MM.1S (cell line): ENCODE results near the gene FOLR3.

Source experiments
- DNase-seq: peaks from one replicate; pipeline ENCODE4 v3.0.0-alpha.2; 2015
- H2AFZ ChIP-seq: fragments of 300-600 bp; sonication (generic); 2 replicates; pipeline ENCODE4 v1.6.0; 2016; ENCODE audit warnings: antibody characterized with exemption, low read length
- H3F3A ChIP-seq: fragments of 300-600 bp; sonication (generic); 2 replicates; pipeline ENCODE4 v1.6.1; 2016; ENCODE audit warnings: mild to moderate bottlenecking, antibody characterized with exemption, low read length, moderate library complexity, mixed read lengths; ENCODE audit not compliant: insufficient read depth
- H3K27ac ChIP-seq: fragments of 300-600 bp; sonication (generic); 2 replicates; pipeline ENCODE4 v1.5.1; 2016; ENCODE audit warnings: mild to moderate bottlenecking, low read length
- H3K27me3 ChIP-seq: fragments of 300-600 bp; sonication (generic); replicated peaks from 2 replicates; pipeline ENCODE4 v1.6.0; 2016; ENCODE audit warnings: low read length; ENCODE audit not compliant: insufficient read depth
- H3K36me3 ChIP-seq: fragments of 300-600 bp; sonication (generic); replicated peaks from 2 replicates; pipeline ENCODE4 v1.6.1; 2016; ENCODE audit warnings: mild to moderate bottlenecking, low read length, mixed read lengths; ENCODE audit not compliant: insufficient read depth
- H3K4me1 ChIP-seq: fragments of 300-600 bp; sonication (generic); 2 replicates; pipeline ENCODE4 v1.6.1; 2016; ENCODE audit warnings: low read length, mixed read lengths
- H3K4me2 ChIP-seq: fragments of 300-600 bp; sonication (generic); 2 replicates; pipeline ENCODE4 v1.6.0; 2016; ENCODE audit warnings: low read depth, low read length
- H3K4me3 ChIP-seq: fragments of 300-600 bp; sonication (generic); 2 replicates; pipeline ENCODE4 v1.5.1; 2016; ENCODE audit warnings: low read length, mixed read lengths
- H3K79me2 ChIP-seq: fragments of 300-600 bp; sonication (generic); 2 replicates; pipeline ENCODE4 v1.6.1; 2016; ENCODE audit warnings: mixed run types, low read length, mixed read lengths
- H3K9ac ChIP-seq: fragments of 300-600 bp; sonication (generic); 2 replicates; pipeline ENCODE4 v1.6.1; 2016; ENCODE audit warnings: low read length, mixed read lengths
- H3K9me2 ChIP-seq: fragments of 300-600 bp; sonication (generic); replicated peaks from 2 replicates; pipeline ENCODE4 v1.6.1; 2016; ENCODE audit warnings: mild to moderate bottlenecking, low read length, mixed read lengths; ENCODE audit not compliant: insufficient read depth
- H3K9me3 ChIP-seq: fragments of 300-600 bp; sonication (generic); replicated peaks from 2 replicates; pipeline ENCODE4 v1.6.1; 2016; ENCODE audit warnings: mild to moderate bottlenecking, low read length, mixed read lengths; ENCODE audit not compliant: insufficient read depth
- H4K20me1 ChIP-seq: fragments of 300-600 bp; sonication (generic); 2 replicates; pipeline ENCODE4 v1.6.1; 2016; ENCODE audit warnings: mild to moderate bottlenecking, low read length, moderate library complexity, mixed read lengths; ENCODE audit not compliant: insufficient read depth
- EZH2 ChIP-seq: fragments of 300-600 bp; sonication (generic); optimal IDR thresholded peaks from 2 replicates; pipeline ENCODE3; 2017; ENCODE audit warnings: low read depth, mild to moderate bottlenecking, antibody characterized with exemption, low read length, mixed read lengths
- EZH2phosphoT487 ChIP-seq: fragments of 300-600 bp; sonication (generic); IDR thresholded peaks from 2 replicates; pipeline ENCODE4 v1.6.1; 2018; ENCODE audit warnings: antibody characterized with exemption, low read length
- TF ChIP-seq, protein P1 (sequence below): fragments of 300-600 bp; sonication (generic); IDR thresholded peaks from 2 replicates; pipeline ENCODE4 v1.5.1; 2016; ENCODE audit warnings: antibody characterized with exemption, low read length, mixed read lengths

Gene FOLR3

DNA sequence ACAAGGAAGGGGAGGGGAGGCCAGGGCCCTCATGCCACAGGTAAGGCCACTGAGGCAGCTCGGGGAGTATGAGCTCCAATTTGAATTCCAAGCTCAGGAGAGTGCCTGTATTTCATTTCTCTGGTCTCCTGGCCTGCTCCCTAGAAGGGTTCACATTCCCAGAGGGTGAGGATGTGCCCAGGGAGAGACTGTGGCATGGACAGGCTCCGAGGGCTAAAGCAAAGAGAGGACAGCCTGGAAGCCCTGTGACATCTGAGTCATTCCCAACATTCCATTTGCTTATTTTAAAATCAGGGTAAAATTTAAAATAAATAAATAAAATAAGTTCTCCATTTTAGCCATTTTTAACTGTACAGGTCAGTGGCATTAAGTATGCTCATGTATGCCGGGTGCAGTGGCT lies 37.8 kb downstream of the FOLR3 start:
- H2AFZ ChIP-seq = no peak overlapping the region
- no peaks in the 10 kb centered on the region for H4K20me1 ChIP-seq
- H3K27ac ChIP-seq = no peak overlapping the region

DNA sequence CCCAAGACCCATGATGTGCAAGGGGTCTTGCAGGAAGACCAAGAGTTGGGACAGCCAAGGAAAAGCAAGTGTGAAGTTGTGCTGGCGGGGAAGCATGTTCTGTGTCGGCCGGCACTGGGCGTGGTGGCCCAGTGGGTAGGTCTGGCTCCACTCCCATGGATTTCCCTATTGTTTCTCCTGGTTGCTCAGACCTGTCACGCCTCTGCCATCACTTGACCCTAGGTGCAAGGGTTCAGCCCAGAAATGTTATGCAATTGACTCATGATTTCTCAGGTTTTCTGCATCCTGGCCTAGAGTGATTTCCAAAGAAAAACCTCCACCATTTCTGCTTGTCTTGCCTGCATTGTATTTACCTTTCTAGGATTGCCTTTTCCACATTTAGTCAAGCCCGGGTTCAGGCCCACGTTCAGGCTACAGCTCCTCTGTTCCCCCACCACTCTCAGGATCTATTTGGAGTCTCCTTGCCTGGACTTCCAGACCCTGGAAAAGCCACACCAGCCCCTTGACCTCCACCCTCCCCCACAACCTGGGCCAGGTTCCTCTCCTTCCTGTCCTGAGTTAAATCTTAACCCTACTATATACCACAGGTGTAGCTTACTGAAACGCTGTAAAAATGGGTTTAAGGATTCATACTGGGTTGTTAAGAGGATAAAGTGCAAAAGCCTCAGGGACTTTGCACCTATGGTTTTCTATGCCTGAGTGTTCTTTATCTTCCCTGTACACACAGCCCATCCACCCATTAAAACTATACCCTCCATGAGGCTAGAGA lies 39.0 kb downstream of the FOLR3 start:
- Histone ChIP-seq H3K4me2 (no peak overlapping the region), H3F3A (no peaks in the 10 kb centered on the region), H3K27ac (no peak overlapping the region), H3K4me1 (no peaks in the 10 kb centered on the region), H4K20me1 (no peaks in the 10 kb centered on the region), H2AFZ (no peak overlapping the region), H3K9me3 (no peaks in the 10 kb centered on the region), H3K4me3 (no peak overlapping the region), H3K9me2 (no peaks in the 10 kb centered on the region), H3K36me3 (no peaks in the 10 kb centered on the region), H3K9ac (no peak overlapping the region), H3K27me3 (no peaks in the 10 kb centered on the region), H3K79me2 (no peaks in the 10 kb centered on the region)
- no peak for DNase-seq
- TF ChIP-seq, protein P1, sequence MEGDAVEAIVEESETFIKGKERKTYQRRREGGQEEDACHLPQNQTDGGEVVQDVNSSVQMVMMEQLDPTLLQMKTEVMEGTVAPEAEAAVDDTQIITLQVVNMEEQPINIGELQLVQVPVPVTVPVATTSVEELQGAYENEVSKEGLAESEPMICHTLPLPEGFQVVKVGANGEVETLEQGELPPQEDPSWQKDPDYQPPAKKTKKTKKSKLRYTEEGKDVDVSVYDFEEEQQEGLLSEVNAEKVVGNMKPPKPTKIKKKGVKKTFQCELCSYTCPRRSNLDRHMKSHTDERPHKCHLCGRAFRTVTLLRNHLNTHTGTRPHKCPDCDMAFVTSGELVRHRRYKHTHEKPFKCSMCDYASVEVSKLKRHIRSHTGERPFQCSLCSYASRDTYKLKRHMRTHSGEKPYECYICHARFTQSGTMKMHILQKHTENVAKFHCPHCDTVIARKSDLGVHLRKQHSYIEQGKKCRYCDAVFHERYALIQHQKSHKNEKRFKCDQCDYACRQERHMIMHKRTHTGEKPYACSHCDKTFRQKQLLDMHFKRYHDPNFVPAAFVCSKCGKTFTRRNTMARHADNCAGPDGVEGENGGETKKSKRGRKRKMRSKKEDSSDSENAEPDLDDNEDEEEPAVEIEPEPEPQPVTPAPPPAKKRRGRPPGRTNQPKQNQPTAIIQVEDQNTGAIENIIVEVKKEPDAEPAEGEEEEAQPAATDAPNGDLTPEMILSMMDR = no peak
- TF ChIP-seq EZH2phosphoT487 = no peak
- TF ChIP-seq EZH2 = no peak

More for the DNA sequence above, 37.8 kb downstream of the FOLR3 start:
- Histone ChIP-seq H3K9me2 (no peaks in the 10 kb centered on the region), H3F3A (no peaks in the 10 kb centered on the region), H3K9me3 (no peaks in the 10 kb centered on the region), H3K4me2 (no peak overlapping the region), H3K36me3 (no peaks in the 10 kb centered on the region), H3K4me3 (no peak overlapping the region), H3K4me1 (no peaks in the 10 kb centered on the region), H3K79me2 (no peaks in the 10 kb centered on the region), H3K9ac (no peak overlapping the region), H3K27me3 (no peaks in the 10 kb centered on the region)
- DNase-seq = no peak
- TF ChIP-seq EZH2 (no peak), EZH2phosphoT487 (no peak)
- TF ChIP-seq, protein P1 = no peak

DNA sequence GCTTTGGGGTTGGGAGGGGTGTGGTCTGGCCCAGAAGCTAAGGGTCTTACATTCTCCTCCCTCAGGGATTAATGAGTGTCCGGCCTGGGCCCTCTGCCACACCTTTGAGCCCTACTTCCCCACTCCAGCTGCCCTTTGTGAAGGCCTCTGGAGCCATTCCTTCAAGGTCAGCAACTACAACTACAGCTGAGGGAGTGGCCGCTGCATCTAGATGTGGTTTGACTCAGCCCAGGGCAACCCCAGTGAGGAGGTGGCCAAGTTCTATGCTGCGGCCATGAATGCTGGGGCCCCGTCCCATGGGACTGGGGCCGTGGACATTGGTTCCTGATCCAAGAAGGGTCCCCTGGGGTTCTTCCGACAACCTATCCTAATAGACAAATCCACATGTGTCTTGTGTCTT lies 42.1 kb downstream of the FOLR3 start:
- Histone ChIP-seq H3K9ac (no peak overlapping the region), H3K4me3 (no peak overlapping the region), H4K20me1 (no peaks in the 10 kb centered on the region), H3K9me3 (no peaks in the 10 kb centered on the region), H3F3A (no peaks in the 10 kb centered on the region), H3K27me3 (no peaks in the 10 kb centered on the region), H2AFZ (no peak overlapping the region), H3K4me1 (no peaks in the 10 kb centered on the region), H3K36me3 (no peaks in the 10 kb centered on the region), H3K9me2 (no peaks in the 10 kb centered on the region), H3K4me2 (no peak overlapping the region), H3K79me2 (no peaks in the 10 kb centered on the region), H3K27ac (no peak overlapping the region)
- DNase-seq = no peak
- TF ChIP-seq EZH2phosphoT487 (no peak), EZH2 (no peak)
- TF ChIP-seq, protein P1 = no peak
